H9 (cell line): ENCODE measurements around the gene FGF12. TPM values are rescaled to one million over a fixed set of nuclear protein-coding genes. Genes with fewer than 3 reads are reported as not detected.

Experiments
- DNase-seq: peaks from one replicate; pipeline ENCODE4 v3.0.0-alpha.2; 2017
- H2AFZ ChIP-seq: one replicate; pipeline ENCODE4 v1.6.1; 2013; ENCODE audit warnings: mild to moderate bottlenecking, low read length, control low read depth, moderate library complexity
- H2AK5ac ChIP-seq: 2 replicates; pipeline ENCODE4 v1.6.1; 2013; ENCODE audit warnings: low read length, control low read depth, mixed read lengths; ENCODE audit not compliant: insufficient read length
- H2BK120ac ChIP-seq: one replicate; pipeline ENCODE4 v1.6.1; 2013; ENCODE audit warnings: low read depth, mild to moderate bottlenecking, low read length, control low read depth, inconsistent platforms; ENCODE audit not compliant: poor library complexity, severe bottlenecking
- H2BK12ac ChIP-seq: 2 replicates; pipeline ENCODE4 v1.6.1; 2013; ENCODE audit warnings: low read length, control low read depth, mixed read lengths, low read depth; ENCODE audit not compliant: insufficient read length
- H2BK15ac ChIP-seq: 2 replicates; pipeline ENCODE4 v1.6.1; 2013; ENCODE audit warnings: low read depth, low read length, control low read depth
- H2BK20ac ChIP-seq: one replicate; pipeline ENCODE4 v1.6.1; 2013; ENCODE audit warnings: low read depth, mild to moderate bottlenecking, low read length, control low read depth, inconsistent platforms; ENCODE audit not compliant: poor library complexity, severe bottlenecking
- H2BK5ac ChIP-seq: 2 replicates; pipeline ENCODE4 v1.6.1; 2013; ENCODE audit warnings: low read length, control low read depth, mixed read lengths; ENCODE audit not compliant: insufficient read length
- H3K14ac ChIP-seq: 2 replicates; pipeline ENCODE4 v1.6.1; 2013; ENCODE audit warnings: low read length, control low read depth; ENCODE audit not compliant: insufficient read depth
- H3K18ac ChIP-seq: 2 replicates; pipeline ENCODE4 v1.6.1; 2013; ENCODE audit warnings: low read depth, mild to moderate bottlenecking, mixed read lengths, low read length, control low read depth; ENCODE audit not compliant: insufficient read length
- H3K23ac ChIP-seq: 2 replicates; pipeline ENCODE4 v1.6.1; 2013; ENCODE audit warnings: low read length, control low read depth, mixed read lengths, low read depth; ENCODE audit not compliant: insufficient read length
- H3K23me2 ChIP-seq: 2 replicates; pipeline ENCODE4 v1.6.1; 2013; ENCODE audit warnings: low read depth, mild to moderate bottlenecking, mixed read lengths, low read length, control low read depth; ENCODE audit not compliant: insufficient read length, poor library complexity, severe bottlenecking
- H3K27ac ChIP-seq: 2 replicates; pipeline ENCODE4 v1.5.1; 2013; ENCODE audit warnings: low read length, control low read depth, mixed read lengths, low read depth; ENCODE audit not compliant: insufficient read length
- H3K27me3 ChIP-seq: 2 replicates; pipeline ENCODE4 v1.6.1; 2013; ENCODE audit warnings: low read length, control low read depth, inconsistent platforms; ENCODE audit not compliant: insufficient read depth
- H3K4ac ChIP-seq: 2 replicates; pipeline ENCODE4 v1.6.1; 2013; ENCODE audit warnings: low read depth, mild to moderate bottlenecking, control low read depth, inconsistent platforms, low read length, moderate library complexity
- H3K4me1 ChIP-seq: 2 replicates; pipeline ENCODE4 v1.6.1; 2013; ENCODE audit warnings: low read length, control low read depth, inconsistent platforms; ENCODE audit not compliant: insufficient read depth
- H3K4me2 ChIP-seq: 2 replicates; pipeline ENCODE4 v1.6.1; 2013; ENCODE audit warnings: low read length, control low read depth, mixed read lengths; ENCODE audit not compliant: insufficient read length, insufficient read depth
- H3K56ac ChIP-seq: 2 replicates; pipeline ENCODE4 v1.6.1; 2013; ENCODE audit warnings: low read depth, mild to moderate bottlenecking, mixed read lengths, low read length, control low read depth; ENCODE audit not compliant: insufficient read length
- H3K79me1 ChIP-seq: 2 replicates; pipeline ENCODE4 v1.6.1; 2013; ENCODE audit warnings: low read depth, mild to moderate bottlenecking, moderate library complexity, low read length, control low read depth, inconsistent platforms; ENCODE audit not compliant: insufficient read depth, poor library complexity, severe bottlenecking
- H3K79me2 ChIP-seq: 2 replicates; pipeline ENCODE4 v1.6.1; 2013; ENCODE audit warnings: low read length, control low read depth, inconsistent platforms; ENCODE audit not compliant: insufficient read depth
- H3K9ac ChIP-seq: 2 replicates; pipeline ENCODE4 v1.6.1; 2013; ENCODE audit warnings: low read length, control low read depth, mixed read lengths; ENCODE audit not compliant: insufficient read length; ENCODE audit errors: extremely low read depth
- H3K9me3 ChIP-seq: one replicate; pipeline ENCODE4 v1.6.1; 2013; ENCODE audit warnings: low read depth, low read length, inconsistent platforms; ENCODE audit not compliant: control insufficient read depth
- H3T11ph ChIP-seq: one replicate; pipeline ENCODE4 v1.6.1; 2013; ENCODE audit warnings: mild to moderate bottlenecking, low read length, control low read depth, inconsistent platforms
- H4K20me1 ChIP-seq: one replicate; pipeline ENCODE4 v1.6.1; 2013; ENCODE audit not compliant: control insufficient read depth, insufficient read length, insufficient read depth
- H4K5ac ChIP-seq: 2 replicates; pipeline ENCODE4 v1.6.1; 2013; ENCODE audit warnings: low read depth, mild to moderate bottlenecking, mixed read lengths, low read length, control low read depth; ENCODE audit not compliant: insufficient read length
- H4K8ac ChIP-seq: replicated peaks from 2 replicates; pipeline ENCODE4 v1.6.1; 2013; ENCODE audit warnings: low read length, control low read depth, mixed read lengths, low read depth; ENCODE audit not compliant: insufficient read length
- H4K91ac ChIP-seq: 2 replicates; pipeline ENCODE4 v1.6.1; 2013; ENCODE audit warnings: low read depth, mild to moderate bottlenecking, moderate library complexity, mixed read lengths, low read length, control low read depth; ENCODE audit not compliant: insufficient read length
- H3K27ac Mint-ChIP-seq, 3 experiments: 2 replicates in 2 of 3; 3 replicates in 1 of 3; pipeline ENCODE4 v1.8.0; 2020 to 2021; ENCODE audit warnings: mixed read lengths in 3 of 3, mild to moderate bottlenecking in 1 of 3, moderate library complexity in 1 of 3
- H3K27me3 Mint-ChIP-seq: 2 replicates; pipeline ENCODE4 v1.8.0; 2021; ENCODE audit warnings: low read depth, mild to moderate bottlenecking, moderate library complexity, mixed read lengths
- H3K36me3 Mint-ChIP-seq, 3 experiments: 2 replicates in 2 of 3; 3 replicates in 1 of 3; pipeline ENCODE4 v1.8.0; 2020 to 2021; ENCODE audit warnings: low read depth in 3 of 3, mixed read lengths in 3 of 3; ENCODE audit not compliant: insufficient read depth in 1 of 3
- H3K4me1 Mint-ChIP-seq, 2 experiments: 2 replicates each; pipeline ENCODE4 v1.8.0; 2020; ENCODE audit warnings: mixed read lengths in 2 of 2
- H3K4me3 Mint-ChIP-seq, 2 experiments: 2 replicates in 1 of 2; 3 replicates in 1 of 2; pipeline ENCODE4 v1.8.0; 2020 to 2021; ENCODE audit warnings: mild to moderate bottlenecking in 2 of 2, mixed read lengths in 2 of 2, moderate library complexity in 1 of 2
- H3K9me3 Mint-ChIP-seq, 2 experiments: 2 replicates in 1 of 2; 3 replicates in 1 of 2; pipeline ENCODE4 v1.8.0; 2020; ENCODE audit warnings: mild to moderate bottlenecking in 2 of 2, mixed read lengths in 2 of 2, moderate library complexity in 1 of 2
- CTCF ChIP-seq: fragments of 200-600 bp; sonication (generic); conservative IDR thresholded peaks from 3 replicates; pipeline ENCODE4 v1.8.0; 2021; ENCODE audit warnings: antibody characterized with exemption, mild to moderate bottlenecking
- WGBS: extraction: QIAGEN DNeasy Blood & Tissue Kit; methylation state at CpG from one replicate; pipeline ENCODE4 v1.1.7; 2013; ENCODE audit warnings: missing lambda C conversion rate, low lambda C conversion rate, mixed read lengths; ENCODE audit not compliant: insufficient read length; ENCODE audit errors: extremely low coverage; 5-methylcytosine and 5-hydroxymethylcytosine counted together
- total RNA-seq: library from RNA; stranded (reverse); gene quantifications from 2 replicates; pipeline ENCODE4 v1.2.1, GENCODE V29; 2021

The FGF12 gene
- total RNA-seq, 1 experiment from 2014 or later: 5.6 TPM

- H3T11ph ChIP-seq: no peak overlapping the region
- H4K8ac ChIP-seq: no peak overlapping the region
- H3K18ac ChIP-seq: no peak overlapping the region
- Mint-ChIP-seq H3K4me1 (peaks cover 7 to 8% of the 10 kb centered on the region in 2 experiments), H3K4me3 (no peak overlapping the region), H3K9me3 (peaks cover 0 to 5% of the 10 kb centered on the region in 2 experiments; a peak in 3 of 5 replicates), H3K27ac (no peak overlapping the region; a peak in 1 of 7 replicates), H3K36me3 (peaks cover 0 to 2% (median 1%) of the 10 kb centered on the region in 3 experiments; a peak in 2 of 7 replicates), H3K27me3 (no peaks in the 10 kb centered on the region)
- H2AK5ac ChIP-seq: no peak overlapping the region
- no peaks in the 10 kb centered on the region for H4K20me1 ChIP-seq
- H2AFZ ChIP-seq: no peak overlapping the region
- no peaks in the 10 kb centered on the region for H3K79me2 ChIP-seq
- no CpG with 5 or more reads among the region's 4 CpGs for WGBS
- no peak overlapping the region for H2BK15ac ChIP-seq
- no peak for DNase-seq
- no peak overlapping the region for H2BK5ac ChIP-seq
- no peak overlapping the region for H3K4ac ChIP-seq
- no peak overlapping the region for H3K9ac ChIP-seq
- no peak for TF ChIP-seq CTCF
- no peak overlapping the region for H2BK12ac ChIP-seq
- no peaks in the 10 kb centered on the region for H3K9me3 ChIP-seq
- H3K4me1 ChIP-seq: peaks cover 5% of the 10 kb centered on the region; the same call in 1 of the 2 replicates
- H4K5ac ChIP-seq: no peak overlapping the region
- H2BK20ac ChIP-seq: no peak overlapping the region
- H3K27ac ChIP-seq: no peak overlapping the region
- H3K14ac ChIP-seq: no peak overlapping the region
- no peak overlapping the region for H3K4me2 ChIP-seq
- H3K56ac ChIP-seq: no peak overlapping the region
- H3K23me2 ChIP-seq: no peaks in the 10 kb centered on the region
- no peak overlapping the region for H2BK120ac ChIP-seq
- H3K23ac ChIP-seq: no peak overlapping the region
- H4K91ac ChIP-seq: no peak overlapping the region
- no peaks in the 10 kb centered on the region for H3K79me1 ChIP-seq
- H3K27me3 ChIP-seq: no peaks in the 10 kb centered on the region
Measured at GRCh38 chr3:192675958-192676649, 51.2 kb downstream of the FGF12 start.
